KMS-11 (cell line): Measurements from ENCODE around the gene PAX8.

Source experiments
- H2AFZ ChIP-seq: fragments of 200-600 bp; sonication (generic); 2 replicates; pipeline ENCODE4 v1.6.1; 2016; ENCODE audit warnings: antibody characterized with exemption, mixed run types, low read depth
- H3K27ac ChIP-seq: fragments of 200-600 bp; sonication (generic); 2 replicates; pipeline ENCODE4 v1.6.1; 2016; ENCODE audit warnings: mild to moderate bottlenecking, mixed run types
- H3K27me3 ChIP-seq: fragments of 200-600 bp; sonication (generic); 2 replicates; pipeline ENCODE4 v1.6.1; 2017; ENCODE audit warnings: mild to moderate bottlenecking, low read depth, mixed run types, moderate library complexity; ENCODE audit not compliant: insufficient read depth
- H3K36me3 ChIP-seq: fragments of 200-600 bp; sonication (generic); 2 replicates; pipeline ENCODE4 v1.6.1; 2017; ENCODE audit warnings: mild to moderate bottlenecking, mixed run types; ENCODE audit not compliant: insufficient read depth
- H3K4me1 ChIP-seq: fragments of 200-600 bp; sonication (generic); 2 replicates; pipeline ENCODE4 v1.6.1; 2016; ENCODE audit warnings: mild to moderate bottlenecking, low read depth, mixed run types; ENCODE audit not compliant: poor library complexity, severe bottlenecking
- H3K4me2 ChIP-seq: fragments of 200-600 bp; sonication (generic); 2 replicates; pipeline ENCODE4 v1.7.0; 2016; ENCODE audit warnings: mild to moderate bottlenecking, mixed run types
- H3K4me3 ChIP-seq: fragments of 200-600 bp; sonication (generic); IDR thresholded peaks from 2 replicates; pipeline ENCODE4 v1.6.1; 2017; ENCODE audit warnings: low read depth, low read length, mixed read lengths; ENCODE audit not compliant: insufficient read depth
- H3K79me2 ChIP-seq: fragments of 200-600 bp; sonication (generic); 2 replicates; pipeline ENCODE4 v1.6.1; 2016; ENCODE audit warnings: low read depth, mixed run types; ENCODE audit not compliant: insufficient read depth
- H3K9ac ChIP-seq: fragments of 200-600 bp; sonication (generic); 2 replicates; pipeline ENCODE4 v1.6.1; 2016; ENCODE audit warnings: mild to moderate bottlenecking, mixed run types
- H4K20me1 ChIP-seq: fragments of 200-600 bp; sonication (generic); 2 replicates; pipeline ENCODE4 v1.6.1; 2016; ENCODE audit warnings: mild to moderate bottlenecking, mixed run types; ENCODE audit not compliant: insufficient read depth
- CTCF ChIP-seq: fragments of 200-600 bp; sonication (generic); conservative IDR thresholded peaks from 2 replicates; pipeline ENCODE4 v1.6.1; 2017; ENCODE audit warnings: low read depth, mild to moderate bottlenecking, antibody characterized with exemption, low read length, moderate library complexity, mixed read lengths

Gene PAX8

GRCh38 chr2:113178891-113179290 is 99.8 kb downstream of the PAX8 start:
- H3K9ac ChIP-seq, result no peak overlapping the region
- H3K27me3 ChIP-seq, result no peaks in the 10 kb centered on the region
- H3K36me3 ChIP-seq, result no peaks in the 10 kb centered on the region
- H2AFZ ChIP-seq, result no peak overlapping the region
- no peak overlapping the region for H3K27ac ChIP-seq
- H3K79me2 ChIP-seq, result 0 out of 2 replicates have a peak, but pooled peaks cover 4% of the 10 kb centered on the region
- TF ChIP-seq CTCF, result no peak
- H3K4me2 ChIP-seq, result no peak overlapping the region
- no peaks in the 10 kb centered on the region for H4K20me1 ChIP-seq
- no peak overlapping the region for H3K4me3 ChIP-seq
- H3K4me1 ChIP-seq, result peaks cover 8% of the 10 kb centered on the region

GRCh38 chr2:113178069-113178746 is 100.5 kb downstream of the PAX8 start:
- no peak overlapping the region for H3K27ac ChIP-seq
- peaks cover 8% of the 10 kb centered on the region for H3K4me1 ChIP-seq
- H3K4me3 ChIP-seq, result no peak overlapping the region

GRCh38 chr2:113176696-113177355 is 101.9 kb downstream of the PAX8 start:
- Histone ChIP-seq H3K9ac (no peak overlapping the region), H3K4me3 (no peak overlapping the region), H3K27me3 (no peaks in the 10 kb centered on the region), H3K27ac (no peak overlapping the region), H4K20me1 (no peaks in the 10 kb centered on the region), H3K4me2 (no peak overlapping the region), H3K36me3 (no peaks in the 10 kb centered on the region), H3K4me1 (peaks cover 8% of the 10 kb centered on the region), H2AFZ (no peak overlapping the region), H3K79me2 (0 out of 2 replicates have a peak, but pooled peaks cover 4% of the 10 kb centered on the region)
- TF ChIP-seq CTCF, result no peak

More at GRCh38 chr2:113178069-113178746, 100.5 kb downstream of the PAX8 start:
- Histone ChIP-seq H4K20me1 (no peaks in the 10 kb centered on the region), H3K9ac (no peak overlapping the region), H3K36me3 (no peaks in the 10 kb centered on the region), H3K27me3 (no peaks in the 10 kb centered on the region), H3K4me2 (no peak overlapping the region), H3K79me2 (0 out of 2 replicates have a peak, but pooled peaks cover 4% of the 10 kb centered on the region), H2AFZ (no peak overlapping the region)
- no peak for TF ChIP-seq CTCF

GRCh38 chr2:113175736-113176695 is 102.7 kb downstream of the PAX8 start:
- peaks cover 8% of the 10 kb centered on the region for H3K4me1 ChIP-seq
- H3K79me2 ChIP-seq, result 0 out of 2 replicates have a peak, but pooled peaks cover 4% of the 10 kb centered on the region
- peak overlapping the region; percentile 48 for H3K4me2 ChIP-seq
- H3K4me3 ChIP-seq, result no peak overlapping the region
- no peaks in the 10 kb centered on the region for H3K27me3 ChIP-seq
- H2AFZ ChIP-seq, result no peak overlapping the region
- no peak for TF ChIP-seq CTCF
- H3K27ac ChIP-seq, result no peak overlapping the region; the same call in 1 of the 2 replicates
- H3K9ac ChIP-seq, result no peak overlapping the region
- H3K36me3 ChIP-seq, result no peaks in the 10 kb centered on the region
- H4K20me1 ChIP-seq, result no peaks in the 10 kb centered on the region
